CD4-positive, alpha-beta T cell (primary cell): Measurements from ENCODE around the gene GNLY. TPM values are rescaled to one million over a fixed set of nuclear protein-coding genes. Genes with fewer than 3 reads are reported as not detected.
A peak's percentile ranks its signal among the peaks of the same experiment; 100 is the strongest.

Experiments
- ATAC-seq: fragments of 200-7000 bp; cut with Tn5 transposase; one replicate; pipeline ENCODE4 v1.10.0; 2022; ENCODE audit warnings: mild to moderate bottlenecking; ENCODE audit not compliant: poor library complexity
- CTCF ChIA-PET: fragments of 350-600 bp; sonication (Branson Sonifier 250); formaldehyde crosslinking; loops from one replicate; lab custom pipeline; 2021; ENCODE audit warnings: antibody characterized with exemption, inconsistent platforms; lab: Charles Lee
- POLR2A ChIA-PET: fragments of 350-600 bp; sonication (Branson Sonifier 250); formaldehyde crosslinking; loops from one replicate; lab custom pipeline; 2021; ENCODE audit warnings: antibody characterized with exemption, inconsistent platforms; lab: Charles Lee
- DNase-seq, 14 experiments: peaks; one replicate each; pipeline ENCODE4 v3.0.0-alpha.2; 2013 to 2020; ENCODE audit warnings: mixed read lengths in 2 of 14
- H3K27ac ChIP-seq, 2 donors: one replicate each; pipeline versions ENCODE4 v1.5.1 to v1.7.0; 2013; ENCODE audit warnings: low read length in 2 of 2, low read depth in 1 of 2, mild to moderate bottlenecking in 1 of 2
- H3K27me3 ChIP-seq, 2 experiments: 1 replicate in 1 of 2; 2 replicates in 1 of 2; pipeline versions ENCODE4 v1.6.1 to v1.7.0; 2013; ENCODE audit warnings: low read length in 2 of 2, control low read depth in 1 of 2, mild to moderate bottlenecking in 1 of 2, moderate library complexity in 1 of 2; ENCODE audit not compliant: insufficient read depth in 2 of 2, control insufficient read depth in 1 of 2
- H3K36me3 ChIP-seq: one replicate; pipeline ENCODE4 v1.6.1; 2013; ENCODE audit warnings: low read length, control low read depth; ENCODE audit not compliant: insufficient read depth
- H3K4me1 ChIP-seq: one replicate; pipeline ENCODE4 v1.6.1; 2013; ENCODE audit warnings: low read length, control low read depth; ENCODE audit not compliant: insufficient read depth
- H3K4me3 ChIP-seq: one replicate; pipeline ENCODE4 v1.5.1; 2013; ENCODE audit warnings: mild to moderate bottlenecking, low read length, moderate library complexity
- H3K9me3 ChIP-seq, 2 experiments: 1 replicate in 1 of 2; 2 replicates in 1 of 2; pipeline versions ENCODE4 v1.6.1 to v1.7.0; 2013; ENCODE audit warnings: low read length in 2 of 2, mild to moderate bottlenecking in 2 of 2, control low read depth in 1 of 2, moderate library complexity in 1 of 2; ENCODE audit not compliant: control insufficient read depth in 1 of 2, insufficient read depth in 1 of 2
- H3K27ac Mint-ChIP-seq: one replicate; pipeline ENCODE4 v1.8.0; 2020; ENCODE audit warnings: mixed read lengths
- H3K27me3 Mint-ChIP-seq: one replicate; pipeline ENCODE4 v1.8.0; 2021; ENCODE audit warnings: mixed read lengths
- H3K36me3 Mint-ChIP-seq: one replicate; pipeline ENCODE4 v1.8.0; 2021; ENCODE audit warnings: low read depth, mixed read lengths
- H3K4me1 Mint-ChIP-seq: one replicate; pipeline ENCODE4 v1.8.0; 2021; ENCODE audit warnings: low read depth, mixed read lengths
- H3K4me3 Mint-ChIP-seq: one replicate; pipeline ENCODE4 v1.8.0; 2020; ENCODE audit warnings: mild to moderate bottlenecking, mixed read lengths
- H3K9me3 Mint-ChIP-seq: one replicate; pipeline ENCODE4 v1.8.0; 2020; ENCODE audit warnings: mixed read lengths
- CTCF ChIP-seq: fragments of 200-600 bp; IDR thresholded peaks from one replicate; pipeline ENCODE4 v1.8.0; 2022; ENCODE audit warnings: antibody characterized with exemption, mild to moderate bottlenecking
- intact Hi-C, 2 experiments: fragments of 100-400 bp; cut with DNase I in 1 of 2; cut with micrococcal nuclease in 1 of 2; formaldehyde crosslinking; loops; one replicate each; pipeline versions ENCODE4 v1.15.1 to v1.9.0; 2023 to 2025; cut with DNase I, micrococcal nuclease
- total RNA-seq, 174 experiments: library from RNA in 2 of 174; stranded (reverse) in 2 of 174; gene quantifications; one replicate each; pipeline ENCODE4 v1.2.3 and lab custom pipeline; 2021 to 2026

Gene GNLY
- total RNA-seq, 2 experiments from 2014 or later, result 45.1 TPM

GRCh38 chr2:85674417-85674816 is 19.7 kb upstream of the GNLY start:
- DNase-seq (peak in 2 of 14 experiments; percentile 16 to 33), ATAC-seq (no peak)
- Histone ChIP-seq H3K27ac (no peak overlapping the region), H3K36me3 (no peaks in the 10 kb centered on the region), H3K4me3 (no peak overlapping the region), H3K4me1 (peaks cover 10% of the 10 kb centered on the region), H3K27me3 (no peaks in the 10 kb centered on the region), H3K9me3 (no peaks in the 10 kb centered on the region)
- H3K4me1 Mint-ChIP-seq, result no peaks in the 10 kb centered on the region
- ChIA-PET POLR2A (no interaction called here), CTCF (interaction anchor here (1.6 kb wide), 1 partner anchor 33 kb away, joined by 4 read pairs; no protein-coding TSS in a partner anchor)
- H3K27me3 Mint-ChIP-seq, result no peaks in the 10 kb centered on the region
- no peak overlapping the region for H3K27ac Mint-ChIP-seq
- H3K36me3 Mint-ChIP-seq, result no peaks in the 10 kb centered on the region
- no peak for TF ChIP-seq CTCF
- H3K4me3 Mint-ChIP-seq, result no peak overlapping the region
- intact Hi-C loops, result no loop called here
- H3K9me3 Mint-ChIP-seq, result no peaks in the 10 kb centered on the region

GRCh38 chr2:85675427-85675826 is 18.7 kb upstream of the GNLY start:
- Histone ChIP-seq H3K27me3 (no peaks in the 10 kb centered on the region), H3K4me3 (no peak overlapping the region), H3K36me3 (no peaks in the 10 kb centered on the region), H3K27ac (no peak overlapping the region), H3K9me3 (no peaks in the 10 kb centered on the region), H3K4me1 (peaks cover 11% of the 10 kb centered on the region)
- TF ChIP-seq CTCF, result no peak
- ATAC-seq (no peak), DNase-seq (no peak)
- POLR2A ChIA-PET, result no interaction called here
- no peaks in the 10 kb centered on the region for H3K9me3 Mint-ChIP-seq
- H3K4me1 Mint-ChIP-seq, result no peaks in the 10 kb centered on the region
- no peak overlapping the region for H3K27ac Mint-ChIP-seq
- CTCF ChIA-PET, result interaction anchor here (1.6 kb wide), 1 partner anchor 32 kb away, joined by 4 read pairs; no protein-coding TSS in a partner anchor
- H3K4me3 Mint-ChIP-seq, result no peak overlapping the region
- intact Hi-C loops, result no loop called here
- H3K27me3 Mint-ChIP-seq, result no peaks in the 10 kb centered on the region
- H3K36me3 Mint-ChIP-seq, result no peaks in the 10 kb centered on the region

GRCh38 chr2:85675866-85676548 is 18.2 kb upstream of the GNLY start:
- H3K36me3 Mint-ChIP-seq, result no peaks in the 10 kb centered on the region
- DNase-seq (no peak), ATAC-seq (no peak)
- H3K27ac ChIP-seq, result no peak overlapping the region
- H3K36me3 ChIP-seq, result no peaks in the 10 kb centered on the region
- H3K27ac Mint-ChIP-seq, result no peak overlapping the region
- POLR2A ChIA-PET, result no interaction called here
- no peaks in the 10 kb centered on the region for H3K9me3 ChIP-seq
- no peaks in the 10 kb centered on the region for H3K27me3 ChIP-seq
- H3K27me3 Mint-ChIP-seq, result no peaks in the 10 kb centered on the region
- CTCF ChIA-PET, result interaction anchor here (1.6 kb wide), 1 partner anchor 32 kb away, joined by 4 read pairs; no protein-coding TSS in a partner anchor
- H3K4me3 ChIP-seq, result no peak overlapping the region
- TF ChIP-seq CTCF, result no peak
- intact Hi-C loops, result no loop called here
- peaks cover 11% of the 10 kb centered on the region for H3K4me1 ChIP-seq
- no peaks in the 10 kb centered on the region for H3K9me3 Mint-ChIP-seq
- no peak overlapping the region for H3K4me3 Mint-ChIP-seq
- H3K4me1 Mint-ChIP-seq, result no peaks in the 10 kb centered on the region
